K562 (cell line): ENCODE results near the gene CLGN. TPM values are rescaled to one million over a fixed set of nuclear protein-coding genes. Genes with fewer than 3 reads are reported as not detected.

Source experiments
- ATAC-seq: fragments of 200-7000 bp; cut with Tn5 transposase; 3 replicates; pipeline ENCODE4 v1.9.1; 2020; ENCODE audit warnings: moderate library complexity
- BruUV-seq: library from RNA; stranded (reverse); fragments of 400-500 nt; replicated peaks from 2 replicates; lab custom pipeline; 2021; lab: Mats Ljungman, UMichigan
- CTCF ChIA-PET: fragments of 300-600 bp; formaldehyde crosslinking; extraction: SDS; loops from one replicate; lab custom pipeline; 2021; ENCODE audit warnings: low intra/inter-chr PET ratio; lab: Yijun Ruan, JAX
- POLR2A ChIA-PET: fragments of 300-600, 350-650 bp; sonication (Branson Sonifier 250); formaldehyde crosslinking; extraction: SDS; loops from one replicate; lab custom pipeline; 2021; ENCODE audit warnings: antibody characterized with exemption, inconsistent platforms; lab: Yijun Ruan, JAX
- DNase-seq, 4 experiments: peaks; one replicate each; pipeline versions ENCODE4 v3.0.0 to v3.0.0-alpha.2; 2011 to 2018; ENCODE audit warnings: low spot score in 3 of 4, mixed read lengths in 3 of 4; ENCODE audit errors: extremely low read depth in 1 of 4
- FAIRE-seq: peaks from 2 replicates; lab custom pipeline; 2011; peaks lifted over from hg19 to GRCh38; lab: Jason Lieb, UNC
- H2AFZ ChIP-seq: 2 replicates; pipeline ENCODE4 v1.6.0; 2011; ENCODE audit warnings: low read depth, low read length, control low read depth, inconsistent platforms
- H3K27ac ChIP-seq: fragments of 200-600 bp; 3 replicates; pipeline ENCODE4 v1.8.0; 2011; ENCODE audit warnings: low read depth, mild to moderate bottlenecking, control low read depth, inconsistent platforms, low read length, moderate library complexity, mixed read lengths; ENCODE audit errors: extremely low read depth
- H3K27me3 ChIP-seq, 2 experiments: fragments of 300-600 bp in 1 of 2; 2 replicates in 1 of 2; 3 replicates in 1 of 2; pipeline versions ENCODE4 v1.6.0 to v1.8.0; 2011; ENCODE audit warnings: inconsistent platforms in 2 of 2, low read length in 2 of 2, mild to moderate bottlenecking in 1 of 2, mixed read lengths in 1 of 2, moderate library complexity in 1 of 2; ENCODE audit not compliant: control insufficient read depth in 2 of 2, insufficient read depth in 2 of 2
- H3K36me3 ChIP-seq: fragments of 300-600 bp; 3 replicates; pipeline ENCODE4 v1.8.0; 2011; ENCODE audit warnings: mild to moderate bottlenecking, low read length, inconsistent platforms; ENCODE audit not compliant: control insufficient read depth, insufficient read depth
- H3K4me1 ChIP-seq, 2 experiments: fragments of 200-600 bp in 1 of 2; replicated peaks in 1 of 2; 2 replicates in 1 of 2; 3 replicates in 1 of 2; pipeline versions ENCODE4 v1.5.1 to v1.8.0; 2011; ENCODE audit warnings: inconsistent platforms in 2 of 2, low read length in 2 of 2, mild to moderate bottlenecking in 1 of 2, mixed read lengths in 1 of 2, moderate library complexity in 1 of 2; ENCODE audit not compliant: control insufficient read depth in 2 of 2, insufficient read depth in 2 of 2
- H3K4me2 ChIP-seq: 2 replicates; pipeline ENCODE4 v1.6.1; 2011; ENCODE audit warnings: low read length, control low read depth, inconsistent platforms, mixed read lengths; ENCODE audit not compliant: insufficient read depth
- H3K4me3 ChIP-seq: fragments of 200-600 bp; sonication (generic), shearing (Covaris generic); 2 replicates; pipeline ENCODE4 v1.5.1; 2016; ENCODE audit warnings: control low read depth, inconsistent platforms
- H3K79me2 ChIP-seq: fragments of 200-600 bp; 3 replicates; pipeline ENCODE4 v1.8.0; 2011; ENCODE audit warnings: low read length, inconsistent platforms; ENCODE audit not compliant: control insufficient read depth, insufficient read depth
- H3K9ac ChIP-seq, 2 experiments: 2 replicates each; pipeline versions ENCODE4 v1.6.0 to v1.6.1; 2011; ENCODE audit warnings: low read depth in 2 of 2, low read length in 2 of 2, control low read depth in 1 of 2, inconsistent platforms in 1 of 2, mild to moderate bottlenecking in 1 of 2, mixed read lengths in 1 of 2; ENCODE audit not compliant: insufficient read depth in 1 of 2
- H3K9me1 ChIP-seq: one replicate; pipeline ENCODE4 v1.6.0; 2011; ENCODE audit warnings: inconsistent platforms, mild to moderate bottlenecking, low read length, moderate library complexity; ENCODE audit not compliant: control insufficient read depth, insufficient read depth
- H3K9me3 ChIP-seq: replicated peaks from 2 replicates; pipeline ENCODE4 v1.5.1; 2011; ENCODE audit warnings: low read depth, low read length, inconsistent platforms; ENCODE audit not compliant: control insufficient read depth, insufficient read depth
- H4K20me1 ChIP-seq: replicated peaks from 2 replicates; pipeline ENCODE4 v1.6.1; 2011; ENCODE audit warnings: low read length, inconsistent platforms, mixed read lengths; ENCODE audit not compliant: control insufficient read depth, insufficient read depth
- ELF1 ChIP-seq: fragments of 200-800 bp; sonication (Bioruptor generic); IDR thresholded peaks from 2 replicates; pipeline ENCODE4 v1.6.1; 2016; ENCODE audit warnings: missing genetic modification characterization, missing compliant biosample characterization
- FOXP4 ChIP-seq: sonication (generic); formaldehyde crosslinking; IDR thresholded peaks from 2 replicates; pipeline ENCODE4 v1.8.0; 2022; ENCODE audit warnings: mild to moderate bottlenecking, missing genetic modification reagents, borderline replicate concordance
- KLF10 ChIP-seq: fragments of 250-450 bp; sonication (Bioruptor Pico); IDR thresholded peaks from 2 replicates; pipeline ENCODE4 v1.6.1; 2021; ENCODE audit warnings: matching md5 sums
- NR2C2 ChIP-seq, 2 experiments: fragments of 200-800 bp in 1 of 2; sonication (Bioruptor generic) in 1 of 2; sonication (generic) in 1 of 2; formaldehyde crosslinking in 1 of 2; IDR thresholded peaks; 2 replicates each; pipeline versions ENCODE4 v1.6.1 to v1.8.0; 2016 to 2022; ENCODE audit warnings: mild to moderate bottlenecking in 1 of 2, missing compliant biosample characterization in 1 of 2, missing genetic modification characterization in 1 of 2, missing genetic modification reagents in 1 of 2
- PML ChIP-seq: IDR thresholded peaks from 2 replicates; pipeline ENCODE4 v1.6.1; 2012; ENCODE audit warnings: low read length, inconsistent platforms
- SMC3 ChIP-seq: conservative IDR thresholded peaks from 2 replicates; pipeline ENCODE4 v1.6.1; 2011; ENCODE audit warnings: low read depth, low read length, improper control_type of control experiment; ENCODE audit not compliant: insufficient read depth
- ZBTB5 ChIP-seq: fragments of 450-650 bp; IDR thresholded peaks from 2 replicates; pipeline ENCODE4 v1.6.1; 2017; ENCODE audit warnings: antibody characterized with exemption
- ZKSCAN1 ChIP-seq: fragments of 150-350 bp; IDR thresholded peaks from 2 replicates; pipeline ENCODE4 v1.6.1; 2016; ENCODE audit warnings: low read depth, low read length
- ZNF263 ChIP-seq: sonication (generic); formaldehyde crosslinking; IDR thresholded peaks from 2 replicates; pipeline ENCODE4 v1.8.0; 2022; ENCODE audit warnings: mild to moderate bottlenecking, missing genetic modification reagents, borderline replicate concordance
- ZNF436 ChIP-seq: fragments of 250-450, 450-650 bp; sonication (Bioruptor Pico); formaldehyde crosslinking; IDR thresholded peaks from 2 replicates; pipeline ENCODE4 v1.7.0; 2020; ENCODE audit warnings: mild to moderate bottlenecking
- ZNF511 ChIP-seq: sonication (generic); formaldehyde crosslinking; IDR thresholded peaks from 2 replicates; pipeline ENCODE4 v1.8.0; 2022; ENCODE audit warnings: mild to moderate bottlenecking, missing genetic modification reagents
- WGBS: fragments of 100-300 bp; shearing (Covaris generic); methylation state at CpG from one replicate; pipeline ENCODE4 v1.1.6; 2016; ENCODE audit warnings: low coverage, mixed read lengths; ENCODE audit not compliant: insufficient coverage; ENCODE audit errors: missing lambda C conversion rate; 5-methylcytosine and 5-hydroxymethylcytosine counted together
- in situ Hi-C: fragments of 300-500 bp; cut with MboI; formaldehyde crosslinking; loops from 4 replicates; pipeline ENCODE4 v1.15.0; 2018; ENCODE audit warnings: inconsistent platforms, mixed read lengths
- intact Hi-C: fragments of 100-400 bp; cut with micrococcal nuclease; formaldehyde crosslinking; loops from 2 replicates; pipeline ENCODE4 v1.14.2; 2022
- polyA plus RNA-seq, 8 experiments: library from polyadenylated mRNA; depleted of rRNA in 4 of 8; stranded (reverse) in 5 of 8; unstranded in 3 of 8; fragments of >200 nt; fragmentation: Nextera tagmentation in 2 of 8; fragmentation: Illumina TruSeq in 1 of 8; extraction: Ambion mirVana in 2 of 8; extraction: Trizol in 1 of 8; gene quantifications; 2 replicates each; pipeline versions ENCODE4 v1.2.1 to v1.2.3, GENCODE V29; 2011 to 2014; ENCODE audit warnings: inconsistent platforms in 1 of 8, missing spikeins in 1 of 8
- total RNA-seq, 7 experiments: library from RNA; depleted of rRNA in 6 of 7; stranded (reverse); fragments of >200 nt in 6 of 7; fragmentation: Illumina TruSeq in 2 of 7; extraction: Trizol in 2 of 7; gene quantifications; 2 replicates each; pipeline versions ENCODE4 v1.2.1 to v1.2.3, GENCODE V29; 2011 to 2021; ENCODE audit warnings: low replicate concordance in 1 of 7

CLGN gene
- total and polyA plus RNA-seq, 9 of the 15 experiments (the other 6 are each of a cell fraction or from before 2014, with no cell fraction given): 0.22 to 3.6 (median 2.7) TPM

- no peaks in the 10 kb centered on the region for H3K9me3 ChIP-seq
- DNase-seq (no peak), FAIRE-seq (no peak), ATAC-seq (no peak)
- H3K4me1 ChIP-seq: no peaks in the 10 kb centered on the region
- no peaks in the 10 kb centered on the region for H4K20me1 ChIP-seq
- no peaks in the 10 kb centered on the region for H3K79me2 ChIP-seq
- WGBS: 3% methylated on average over 22 of the region's 28 CpGs
- ChIA-PET POLR2A (no interaction called here), CTCF (no interaction called here)
- TF ChIP-seq KLF10 (CRISPR knock-in tag) (no peak), FOXP4 (CRISPR knock-in tag) (no peak), ZBTB5 (no peak), ZKSCAN1 (no peak), ZNF511 (CRISPR knock-in tag) (no peak), ZNF436 (CRISPR knock-in tag) (no peak), SMC3 (no peak), PML (no peak), ZNF263 (CRISPR knock-in tag) (no peak), NR2C2 (CRISPR knock-in tag; IDR thresholded peaks at IDR 0.05) (no peak), NR2C2 (tag; IDR thresholded peaks at IDR 0.05) (no peak), ELF1 (no peak)
- no peak overlapping the region for H3K4me2 ChIP-seq
- intact Hi-C loops (no loop called here), in situ Hi-C loops (loop anchor here (25.0 kb wide), 1 partner anchor 511 kb away; no protein-coding TSS in a partner anchor)
- H3K27me3 ChIP-seq: peaks cover 19 to 20% of the 10 kb centered on the region in 2 experiments
- no peak overlapping the region for H3K27ac ChIP-seq
- H2AFZ ChIP-seq: no peak overlapping the region
- H3K36me3 ChIP-seq: no peaks in the 10 kb centered on the region
- H3K9ac ChIP-seq: no peak overlapping the region
- no peaks in the 10 kb centered on the region for H3K9me1 ChIP-seq
- no peak overlapping the region for H3K4me3 ChIP-seq
- BruUV-seq: no TSS peak
Measured at GRCh38 chr4:140351093-140352075, 76.1 kb downstream of the CLGN start.
